Stimulated activated CD8-positive, alpha-beta memory T cell treated with anti-CD3 and anti-CD28 coated beads, Interleukin-12 subunit alpha, Interleukin-12 subunit beta, amount 100 ng/mL, for 1 hour (primary cell): Measurements from ENCODE around the gene PARVA.

Experiments
- DNase-seq: peaks from one replicate; pipeline ENCODE4 v3.0.0-alpha.2; 2020; ENCODE audit warnings: low read depth

Gene PARVA

GRCh38 chr11:12547953-12548650 is 170.7 kb downstream of the PARVA start:
- no peak for DNase-seq

DNA sequence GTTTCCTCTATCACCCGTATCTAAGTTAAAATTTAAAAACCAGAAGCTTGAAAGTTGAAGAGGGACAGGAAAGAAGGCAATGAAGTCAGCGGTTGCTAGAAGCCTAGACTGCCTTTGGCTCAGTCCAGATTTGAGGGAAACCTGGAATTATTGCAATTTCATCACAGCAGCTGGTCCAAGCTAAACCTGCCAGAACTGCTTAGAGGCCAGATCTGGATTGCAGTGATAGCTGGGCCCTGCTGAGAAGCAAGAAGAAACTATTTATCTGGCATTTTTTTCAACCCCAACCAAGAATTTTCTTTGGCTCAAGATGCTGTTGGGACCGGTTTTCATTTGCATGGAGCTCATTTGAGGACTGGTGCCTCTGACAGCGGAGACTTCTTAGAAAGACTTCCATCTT is 175.3 kb downstream of the PARVA start:
- no peak for DNase-seq

- no peak for DNase-seq
These were observed 176.8 kb downstream of the PARVA start for GRCh38 chr11:12554122-12554521.

GRCh38 chr11:12556155-12556554 is 178.8 kb downstream of the PARVA start:
- no peak for DNase-seq

DNA sequence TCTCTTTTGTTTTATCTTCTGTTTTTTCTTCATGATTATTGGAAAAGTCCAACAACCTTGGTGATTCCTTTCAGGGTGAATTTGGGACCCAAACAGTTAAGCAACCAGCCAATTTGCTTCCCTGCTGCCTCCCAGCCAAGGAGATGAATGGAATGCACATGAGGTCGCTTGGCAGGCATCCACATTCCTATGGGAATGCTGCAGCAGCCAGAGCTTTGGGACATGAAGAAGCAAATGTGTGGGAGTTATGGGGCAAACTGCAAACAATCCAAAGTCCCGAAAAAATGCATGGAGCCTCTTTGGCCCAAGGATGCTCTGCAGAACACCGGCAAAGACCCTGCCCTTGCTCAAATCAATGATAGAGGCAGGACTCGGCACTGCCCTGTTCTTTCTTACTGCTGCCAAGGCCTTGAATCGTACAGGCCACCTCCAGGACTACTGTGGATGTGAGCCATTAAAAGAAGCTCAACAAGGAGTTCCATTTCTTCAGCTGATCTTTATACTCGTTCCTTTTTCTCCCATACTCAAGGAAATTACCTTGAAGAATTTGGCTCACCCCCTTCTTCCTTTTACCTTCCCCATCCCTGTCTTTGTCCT is 179.5 kb downstream of the PARVA start:
- DNase-seq: no peak

DNA sequence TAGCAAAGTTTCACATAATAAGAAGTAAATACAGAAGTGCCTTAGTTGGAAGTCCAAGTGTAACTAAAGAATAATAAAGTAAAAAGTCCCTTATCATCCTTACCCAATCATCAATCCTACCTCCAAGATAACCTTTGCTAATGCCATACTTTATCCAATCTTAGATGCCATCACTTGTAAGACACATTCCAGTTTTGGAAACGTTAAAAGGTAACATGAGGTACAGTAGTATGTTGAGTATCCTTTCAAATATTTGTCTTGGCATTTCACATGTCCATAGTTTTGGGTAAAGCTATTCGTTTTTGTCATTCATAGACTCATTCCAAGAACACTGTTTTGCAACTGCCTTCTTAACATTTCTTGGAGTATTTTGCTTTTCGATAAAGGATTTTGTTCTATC is 181.6 kb downstream of the PARVA start:
- no peak for DNase-seq

- DNase-seq: no peak
These were observed 183.0 kb downstream of the PARVA start for GRCh38 chr11:12560362-12560761.

DNA sequence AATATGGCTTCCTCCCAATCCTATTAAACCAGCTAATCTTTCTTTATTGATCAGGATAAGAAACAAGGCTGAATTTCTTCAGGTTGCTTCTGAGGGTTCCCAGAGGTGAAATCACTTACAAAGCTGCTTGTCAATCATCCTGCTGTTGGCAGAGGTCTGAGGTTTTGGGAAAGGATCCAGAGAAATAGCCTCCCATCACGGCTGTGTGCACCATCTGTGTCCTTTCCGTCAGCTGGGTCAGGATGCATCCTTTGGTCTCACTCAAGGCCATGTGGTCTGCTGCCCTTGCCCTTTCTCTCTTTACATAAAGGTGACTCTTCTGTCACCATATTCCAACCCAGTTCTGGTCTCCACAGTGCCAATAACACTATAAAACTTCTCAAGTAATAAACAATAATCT is 183.5 kb downstream of the PARVA start:
- DNase-seq: no peak

DNA sequence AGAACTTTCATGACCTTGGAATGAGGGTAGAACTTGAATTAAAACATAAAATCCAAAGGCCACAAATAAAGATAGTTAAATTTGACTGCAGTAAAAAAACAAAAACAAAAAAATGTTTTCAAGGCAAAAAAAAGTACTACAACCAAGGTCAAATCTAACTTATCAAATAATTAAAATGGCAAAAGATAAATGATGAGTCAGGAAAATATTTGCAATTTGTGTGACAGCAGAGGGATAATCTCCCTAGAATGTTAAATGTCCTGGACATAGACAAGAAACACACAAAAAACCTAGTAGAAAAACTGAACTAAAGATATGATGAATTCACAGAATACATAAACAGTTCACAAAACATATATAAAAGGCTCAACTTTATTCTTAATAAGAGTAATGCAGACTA is 186.6 kb downstream of the PARVA start:
- no peak for DNase-seq

GRCh38 chr11:12565406-12565805 is 188.0 kb downstream of the PARVA start:
- DNase-seq: no peak

DNA sequence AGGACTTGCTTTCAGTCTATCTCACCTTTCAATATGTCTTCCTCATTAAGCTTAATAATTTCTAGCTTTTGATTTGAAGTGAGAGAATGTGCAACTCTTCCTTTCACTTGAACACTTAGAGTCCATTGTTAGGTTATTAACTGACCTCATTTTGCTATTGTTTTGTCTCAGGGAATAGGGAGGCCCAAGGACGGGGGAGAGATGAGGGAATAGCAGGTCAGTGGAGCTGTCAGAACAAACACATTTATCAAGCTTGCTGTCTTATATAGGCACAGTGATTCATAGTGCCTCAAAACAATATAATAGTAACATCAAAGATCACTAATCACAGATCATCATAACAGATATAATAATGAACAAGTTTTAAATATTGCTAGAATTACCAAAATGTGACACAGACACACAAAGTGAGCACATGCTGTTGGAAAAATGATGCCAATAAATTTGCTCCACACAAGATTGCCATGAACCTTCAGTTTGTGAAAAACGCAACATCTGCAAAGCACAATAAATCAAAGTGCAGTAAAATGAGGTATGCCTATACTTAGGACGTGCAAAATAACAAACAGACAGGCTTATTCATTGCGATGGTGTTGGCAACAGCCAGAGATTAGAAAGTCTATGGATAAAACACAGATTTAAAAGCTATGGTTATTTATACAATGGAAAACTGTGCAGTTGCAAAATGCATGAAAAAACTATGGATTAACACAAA is 190.5 kb downstream of the PARVA start:
- DNase-seq: no peak

DNA sequence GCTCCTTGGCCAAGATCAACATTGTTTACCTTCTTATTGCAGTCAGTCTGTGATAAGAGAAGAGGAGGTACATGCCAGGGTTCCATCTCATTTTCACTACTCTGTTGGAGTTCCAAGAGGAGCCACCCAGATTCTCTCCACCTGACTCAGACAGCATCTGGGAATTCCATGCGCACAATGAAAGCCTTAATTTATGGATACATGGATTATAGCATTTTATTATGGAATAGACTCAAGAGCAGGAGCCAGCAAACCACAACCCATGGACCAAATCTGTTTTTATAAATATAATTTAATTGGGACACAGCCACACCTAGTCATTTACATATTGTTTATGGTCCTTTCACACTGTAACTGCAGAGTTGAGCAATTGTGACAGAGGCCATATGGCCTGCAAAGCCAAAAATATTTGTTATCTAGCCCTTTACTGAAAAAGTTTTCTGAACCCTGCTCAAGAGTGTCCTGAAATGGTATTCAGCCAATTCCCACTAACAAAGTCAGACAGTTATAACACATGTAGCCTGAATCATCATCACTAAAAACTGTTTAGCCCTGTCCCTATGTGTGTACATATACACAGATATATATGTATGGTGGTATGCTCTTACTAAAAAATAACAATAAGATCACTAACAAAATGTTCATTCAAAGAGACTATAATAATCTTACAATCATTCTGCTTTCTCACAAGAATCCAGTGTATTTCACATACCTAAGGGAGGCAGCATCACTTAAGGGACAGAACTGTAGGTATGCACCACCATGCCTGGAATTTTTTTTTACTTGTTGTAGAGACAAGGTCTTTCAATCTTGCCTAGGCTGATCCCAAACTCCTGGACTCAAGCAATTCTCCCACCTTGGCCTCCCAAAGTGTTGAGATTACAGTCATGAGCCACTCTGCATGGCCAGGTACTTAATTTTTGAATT is 192.4 kb downstream of the PARVA start:
- DNase-seq: no peak

- no peak for DNase-seq
These were observed 196.5 kb downstream of the PARVA start for GRCh38 chr11:12573707-12574485.

- no peak for DNase-seq
These were observed 200.6 kb downstream of the PARVA start for GRCh38 chr11:12577725-12578644.

- no peak for DNase-seq
These were observed 204.0 kb downstream of the PARVA start for GRCh38 chr11:12581416-12581815.

DNA sequence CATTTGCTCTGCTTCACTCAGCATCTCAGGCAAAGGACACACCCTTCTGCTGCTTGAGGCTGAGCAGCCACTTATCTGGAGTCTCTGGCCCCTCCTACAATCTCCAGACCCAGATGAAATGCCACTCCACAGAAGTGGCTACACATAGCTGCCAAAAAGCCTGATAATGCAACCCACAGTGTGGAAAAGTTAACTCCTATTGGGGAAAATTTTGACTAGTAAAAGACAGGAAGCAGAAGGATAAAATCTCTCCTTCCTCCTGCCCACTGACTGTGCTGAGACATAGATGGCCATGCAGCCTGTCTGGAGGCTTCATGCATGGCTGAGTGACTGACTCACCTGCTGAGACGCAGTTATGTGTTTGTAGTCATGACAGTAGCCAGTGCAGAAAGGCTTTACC is 204.6 kb downstream of the PARVA start:
- no peak for DNase-seq
